K562 (cell line): ENCODE measurements around the gene STK4. TPM values are rescaled to one million over a fixed set of nuclear protein-coding genes. Genes with fewer than 3 reads are reported as not detected.

ENCODE experiments used
- CCNT2 ChIP-seq: IDR thresholded peaks from 2 replicates; pipeline ENCODE4 v1.6.1; 2011; ENCODE audit warnings: borderline replicate concordance, low read depth, mild to moderate bottlenecking, moderate library complexity, mixed read lengths, low read length; ENCODE audit not compliant: insufficient read length; ENCODE audit errors: extremely low read depth
- CLOCK ChIP-seq: fragments of 250-450 bp; sonication (Bioruptor Pico); IDR thresholded peaks from 2 replicates; pipeline ENCODE4 v1.4.0; 2020; ENCODE audit warnings: mild to moderate bottlenecking, moderate library complexity, borderline replicate concordance
- DDX20 ChIP-seq: fragments of 450-650 bp; IDR thresholded peaks from 2 replicates; pipeline ENCODE4 v1.6.1; 2016; ENCODE audit warnings: missing genetic modification characterization, low read depth, mild to moderate bottlenecking, missing compliant biosample characterization, moderate library complexity
- FOXM1 ChIP-seq, 2 experiments: fragments of 450-650 bp in 1 of 2; sonication (generic) in 1 of 2; formaldehyde crosslinking in 1 of 2; IDR thresholded peaks; 2 replicates each; pipeline versions ENCODE4 v1.6.1 to v1.9.0; 2017 to 2022; ENCODE audit warnings: low read depth in 2 of 2, mild to moderate bottlenecking in 2 of 2, missing genetic modification reagents in 1 of 2, moderate library complexity in 1 of 2
- HOMEZ ChIP-seq: fragments of 250-450 bp; sonication (Bioruptor Pico); IDR thresholded peaks from 2 replicates; pipeline ENCODE4 v1.4.0; 2020; ENCODE audit warnings: mild to moderate bottlenecking, moderate library complexity
- IRF2 ChIP-seq: sonication (generic); formaldehyde crosslinking; IDR thresholded peaks from 2 replicates; pipeline ENCODE4 v1.8.1; 2022; ENCODE audit warnings: mild to moderate bottlenecking, missing genetic modification reagents
- NR4A1 ChIP-seq, 2 experiments: fragments of 250-450 bp in 1 of 2; fragments of 450-650 bp in 1 of 2; sonication (Bioruptor Pico) in 1 of 2; IDR thresholded peaks; 2 replicates each; pipeline versions ENCODE4 v1.4.0 to v1.6.1; 2016 to 2020; ENCODE audit warnings: mild to moderate bottlenecking in 2 of 2, missing compliant biosample characterization in 1 of 2, missing genetic modification characterization in 1 of 2, moderate library complexity in 1 of 2
- OTX1 ChIP-seq: fragments of 450-650 bp; formaldehyde crosslinking; IDR thresholded peaks from 2 replicates; pipeline ENCODE4 v1.4.0; 2022; ENCODE audit warnings: mild to moderate bottlenecking
- PHB2 ChIP-seq: fragments of 450-650 bp; IDR thresholded peaks from 2 replicates; pipeline ENCODE4 v1.6.1; 2017; ENCODE audit warnings: low read depth
- PTBP1 ChIP-seq: fragments of 200-400 bp; formaldehyde crosslinking; IDR thresholded peaks from 2 replicates; pipeline ENCODE4 v1.6.1; 2017; ENCODE audit warnings: low read depth, low read length
- PTRF ChIP-seq: fragments of 450-650 bp; IDR thresholded peaks from 2 replicates; pipeline ENCODE4 v1.6.1; 2016; ENCODE audit warnings: mild to moderate bottlenecking, missing genetic modification characterization, missing compliant biosample characterization
- PTTG1 ChIP-seq: fragments of 450-650 bp; IDR thresholded peaks from 2 replicates; pipeline ENCODE4 v1.6.1; 2016; ENCODE audit warnings: low read depth, mild to moderate bottlenecking, missing genetic modification characterization, missing compliant biosample characterization
- STAT5A ChIP-seq: IDR thresholded peaks from 2 replicates; pipeline ENCODE4 v1.6.1; 2012; ENCODE audit warnings: low read length, inconsistent platforms, borderline replicate concordance
- THRAP3 ChIP-seq: fragments of 450-650 bp; IDR thresholded peaks from 2 replicates; pipeline ENCODE4 v1.6.1; 2016; ENCODE audit warnings: mild to moderate bottlenecking, inconsistent platforms, borderline replicate concordance
- ZBTB11 ChIP-seq, 3 experiments: fragments of 200-800 bp in 1 of 3; fragments of 250-450 bp in 1 of 3; fragments of 450-650 bp in 1 of 3; sonication (Bioruptor Pico) in 1 of 3; sonication (Bioruptor generic) in 1 of 3; formaldehyde crosslinking in 1 of 3; IDR thresholded peaks; 2 replicates each; pipeline versions ENCODE4 v1.6.1 to v1.8.0; 2016 to 2022; ENCODE audit warnings: mild to moderate bottlenecking in 2 of 3, missing genetic modification characterization in 2 of 3, missing compliant biosample characterization in 1 of 3, moderate library complexity in 1 of 3
- ZBTB12 ChIP-seq: fragments of 250-450 bp; sonication (Bioruptor Pico); IDR thresholded peaks from 2 replicates; pipeline ENCODE4 v1.4.0; 2020
- ZNF780A ChIP-seq: fragments of 250-450 bp; sonication (Bioruptor Pico); IDR thresholded peaks from 2 replicates; pipeline ENCODE4 v1.5.0; 2021; ENCODE audit warnings: mild to moderate bottlenecking
- polyA plus RNA-seq, 8 experiments: library from polyadenylated mRNA; depleted of rRNA in 4 of 8; stranded (reverse) in 5 of 8; unstranded in 3 of 8; fragments of >200 nt; fragmentation: Nextera tagmentation in 2 of 8; fragmentation: Illumina TruSeq in 1 of 8; extraction: Ambion mirVana in 2 of 8; extraction: Trizol in 1 of 8; gene quantifications; 2 replicates each; pipeline versions ENCODE4 v1.2.1 to v1.2.3, GENCODE V29; 2011 to 2014; ENCODE audit warnings: inconsistent platforms in 1 of 8, missing spikeins in 1 of 8
- total RNA-seq, 7 experiments: library from RNA; depleted of rRNA in 6 of 7; stranded (reverse); fragments of >200 nt in 6 of 7; fragmentation: Illumina TruSeq in 2 of 7; extraction: Trizol in 2 of 7; gene quantifications; 2 replicates each; pipeline versions ENCODE4 v1.2.1 to v1.2.3, GENCODE V29; 2011 to 2021; ENCODE audit warnings: low replicate concordance in 1 of 7

Gene STK4
- total and polyA plus RNA-seq, 9 of the 15 experiments (the other 6 are each of a cell fraction or from before 2014, with no cell fraction given) = 11.9 to 30.6 (median 22.2) TPM

- no peak for TF ChIP-seq CLOCK (CRISPR knock-in tag)
- no peak for TF ChIP-seq PTBP1
- TF ChIP-seq ZBTB11 (CRISPR knock-in tag; IDR thresholded peaks at IDR 0.05) = no peak
- no peak for TF ChIP-seq NR4A1 (CRISPR knock-in tag; IDR thresholded peaks at IDR 0.05)
- no peak; the same call in 1 of the 2 replicates for TF ChIP-seq NR4A1 (tag; IDR thresholded peaks at IDR 0.05)
- TF ChIP-seq STAT5A = no peak; the same call in 1 of the 2 replicates
- TF ChIP-seq IRF2 (CRISPR knock-in tag) = no peak
- TF ChIP-seq PTTG1 (tag) = no peak; the same call in 1 of the 2 replicates
- TF ChIP-seq ZBTB12 = no peak
- TF ChIP-seq ZNF780A = no peak
- TF ChIP-seq DDX20 = no peak
- no peak for TF ChIP-seq OTX1 (CRISPR knock-in tag)
- TF ChIP-seq CCNT2 = no peak
- no peak for TF ChIP-seq FOXM1 (IDR thresholded peaks at IDR 0.05; ENCODE audit: low read depth)
- TF ChIP-seq FOXM1 (CRISPR knock-in tag; IDR thresholded peaks at IDR 0.05; ENCODE audit: low read depth) = no peak
- no peak for TF ChIP-seq PHB2
- TF ChIP-seq PTRF (tag) = no peak
- TF ChIP-seq HOMEZ (CRISPR knock-in tag) = no peak
- no peak for TF ChIP-seq THRAP3
These were observed 69.9 kb downstream of the STK4 start (continued) for GRCh38 chr20:45036044-45036755.
